T follicular helper cell (primary cell): ENCODE results near the gene RNF39.
A peak's percentile ranks its signal among the peaks of the same experiment; 100 is the strongest.
"Not testable (repeated sequence)": the region's sequence is repeated elsewhere in the genome, so short reads cannot be mapped to it uniquely, and the experiment has no call there.

Source experiments
- DNase-seq: peaks from one replicate; pipeline ENCODE4 v3.0.0-alpha.2; 2020; ENCODE audit warnings: low read depth

The RNF39 gene

GRCh38 chr6:30061092-30061857 is 14.3 kb downstream of the RNF39 start, which contains the start of gene POLR1H:
Gene POLR1H, plus strand, starts transcription at chr6:30061265. Its CDS starts 260 bp downstream, at chr6:30061525.
- peak; percentile 81 for DNase-seq

DNA sequence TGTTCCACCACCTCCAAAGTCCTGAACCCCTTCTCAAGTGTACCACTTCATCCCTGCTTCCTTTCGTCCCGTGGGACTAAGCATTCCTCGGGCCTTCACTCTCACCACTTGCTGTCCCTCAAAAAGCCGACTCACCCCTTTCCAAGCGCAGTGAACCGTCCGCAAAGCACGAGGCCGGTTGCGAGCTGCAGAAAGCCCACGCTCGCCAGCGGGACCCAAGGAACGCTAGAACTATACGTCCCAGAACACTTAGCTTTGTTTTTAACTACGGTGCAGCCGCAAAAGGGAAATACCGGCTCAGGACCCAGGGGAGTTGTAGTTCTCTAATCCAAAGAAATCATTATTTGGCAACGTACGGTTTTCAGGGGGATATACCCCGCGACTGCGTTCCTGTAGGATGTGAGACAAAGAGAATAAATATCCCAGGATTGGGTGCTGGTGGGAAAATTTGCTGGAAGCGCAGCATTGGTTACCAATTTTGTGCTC is 14.9 kb downstream of the RNF39 start:
- DNase-seq = no peak

DNA sequence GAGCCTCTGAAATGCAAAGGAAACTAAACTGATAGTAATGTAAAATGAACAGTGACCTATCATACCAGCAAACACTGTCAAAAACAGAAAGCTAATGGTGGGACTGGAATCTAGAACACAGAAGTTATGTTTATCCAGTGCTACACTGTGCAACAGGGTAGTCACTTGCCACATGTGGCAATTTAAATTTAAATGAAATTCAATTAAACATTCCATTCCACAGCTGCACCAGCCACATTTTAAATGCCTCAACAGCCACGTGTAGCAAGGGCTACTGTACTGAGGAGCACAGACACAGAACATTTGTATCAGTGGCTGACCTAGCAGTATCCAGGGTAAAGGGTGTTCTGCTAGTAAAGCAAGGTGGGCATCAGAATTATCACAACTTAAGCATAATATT is 20.1 kb downstream of the RNF39 start:
- no peak for DNase-seq

GRCh38 chr6:30053682-30054081 is 21.9 kb downstream of the RNF39 start:
- DNase-seq = no peak

GRCh38 chr6:30047220-30047619 is 28.3 kb downstream of the RNF39 start:
- no peak for DNase-seq

GRCh38 chr6:30044630-30045029 is 30.9 kb downstream of the RNF39 start:
- no peak for DNase-seq

GRCh38 chr6:30043744-30044143 is 31.8 kb downstream of the RNF39 start:
- DNase-seq = no peak

- no peak for DNase-seq
These were observed 32.7 kb downstream of the RNF39 start for GRCh38 chr6:30042914-30043313.

DNA sequence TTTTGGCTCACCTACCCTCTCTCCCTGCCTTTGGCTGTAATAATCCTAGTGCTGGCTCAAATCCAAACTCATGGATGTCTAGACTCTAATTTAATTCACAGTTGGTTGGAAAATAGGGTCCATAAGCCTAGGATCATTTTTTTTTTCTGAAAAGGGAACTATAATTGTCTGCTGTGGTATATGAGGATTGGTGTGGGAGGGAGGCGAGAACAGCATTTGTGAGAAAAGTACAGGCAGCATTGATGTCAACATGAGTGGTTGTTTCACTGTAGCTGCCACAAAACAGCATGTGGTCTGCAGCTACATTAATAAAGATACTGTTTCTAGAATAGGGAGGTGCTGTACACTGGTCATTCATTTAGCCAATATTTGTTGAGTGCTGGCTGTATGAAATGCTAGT is 33.1 kb downstream of the RNF39 start:
- no peak for DNase-seq

GRCh38 chr6:30041821-30042220 is 33.7 kb downstream of the RNF39 start:
- no peak for DNase-seq

- no peak for DNase-seq
These were observed 34.3 kb downstream of the RNF39 start for GRCh38 chr6:30041221-30041620.

DNA sequence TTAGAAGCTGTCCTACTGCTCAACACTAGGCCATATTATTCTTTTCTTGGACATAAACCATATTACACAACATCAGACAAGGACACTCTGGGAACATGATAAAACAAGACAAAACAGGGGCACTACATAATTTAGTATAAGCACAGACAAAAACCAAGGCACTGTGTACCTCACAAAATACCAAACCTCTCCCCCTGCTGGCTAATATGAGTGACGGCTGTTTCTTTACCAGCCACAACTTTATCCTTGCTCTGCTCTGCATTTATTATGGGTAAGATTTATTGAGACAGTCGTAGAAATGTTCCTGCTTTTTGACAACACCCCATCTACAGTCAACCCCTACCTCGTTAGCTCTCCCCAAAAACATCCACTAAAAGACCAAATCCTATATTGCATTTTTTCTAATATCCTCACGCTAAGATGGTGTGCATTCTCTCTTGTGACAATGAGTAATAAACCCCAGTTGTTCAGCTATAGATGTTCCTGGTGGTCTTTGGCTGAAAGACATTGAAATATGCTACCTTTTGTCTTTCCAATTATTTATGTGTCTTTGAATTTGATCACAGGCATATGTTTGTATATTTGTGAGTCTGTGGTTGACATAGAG is 38.3 kb downstream of the RNF39 start:
- no peak for DNase-seq

GRCh38 chr6:30035784-30036183 is 39.8 kb downstream of the RNF39 start:
- no peak for DNase-seq

- not testable (repeated sequence) for DNase-seq
These were observed 42.1 kb downstream of the RNF39 start for GRCh38 chr6:30033440-30033839.

- DNase-seq = no peak
These were observed 44.2 kb downstream of the RNF39 start for GRCh38 chr6:30031381-30031780.

GRCh38 chr6:30029588-30029987 is 46.0 kb downstream of the RNF39 start:
- no peak for DNase-seq

- no peak for DNase-seq
These were observed 50.4 kb downstream of the RNF39 start for GRCh38 chr6:30025186-30025585.

- not testable (repeated sequence) for DNase-seq
These were observed 52.9 kb downstream of the RNF39 start for GRCh38 chr6:30022712-30023111.

DNA sequence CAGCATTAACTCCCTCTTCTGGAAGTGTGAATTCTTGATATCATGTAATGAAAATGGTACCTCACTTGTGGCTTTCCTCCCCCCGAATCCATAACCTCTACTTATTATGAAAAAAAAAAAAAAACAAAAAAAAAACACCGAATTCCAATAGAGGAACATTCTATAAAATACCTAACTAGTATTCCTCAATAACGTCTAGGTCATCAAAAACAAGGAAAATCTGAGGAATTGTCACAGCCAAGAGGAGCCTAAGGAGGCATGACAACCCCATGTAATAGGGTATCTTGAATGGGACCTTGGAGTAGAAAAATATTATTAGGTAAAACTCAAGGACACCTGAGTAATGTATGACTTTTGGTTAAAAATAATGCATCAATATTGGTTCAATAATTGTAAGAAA is 53.4 kb downstream of the RNF39 start:
- no peak for DNase-seq

GRCh38 chr6:30020626-30021025 is 54.9 kb downstream of the RNF39 start:
- no peak for DNase-seq
